Fibroblast of lung (primary cell): Measurements from ENCODE around the gene KDM1A. TPM values are rescaled to one million over a fixed set of nuclear protein-coding genes. Genes with fewer than 3 reads are reported as not detected.
"Not testable (repeated sequence)": the region's sequence is repeated elsewhere in the genome, so short reads cannot be mapped to it uniquely, and the experiment has no call there.

Source experiments
- DNase-seq, 2 donors: peaks; one replicate each; pipeline versions ENCODE4 v3.0.0 to v3.0.0-alpha.2; 2010; ENCODE audit warnings: low read depth in 2 of 2
- H2AFZ ChIP-seq: 2 replicates; pipeline ENCODE4 v1.5.1; 2012; ENCODE audit warnings: low read length, control low read depth, inconsistent platforms
- H3K27ac ChIP-seq: 2 replicates; pipeline ENCODE4 v1.5.1; 2011; ENCODE audit warnings: low read length, control low read depth; ENCODE audit not compliant: insufficient read depth
- H3K27me3 ChIP-seq: 2 replicates; pipeline ENCODE4 v1.5.1; 2011; ENCODE audit warnings: mild to moderate bottlenecking, low read length; ENCODE audit not compliant: control insufficient read depth, insufficient read depth
- H3K36me3 ChIP-seq: 2 replicates; pipeline ENCODE4 v1.5.1; 2011; ENCODE audit warnings: low read length; ENCODE audit not compliant: control insufficient read depth, insufficient read depth
- H3K4me1 ChIP-seq: 2 replicates; pipeline ENCODE4 v1.5.1; 2011; ENCODE audit warnings: low read length; ENCODE audit not compliant: control insufficient read depth, insufficient read depth; ENCODE audit errors: extremely low read depth
- H3K4me2 ChIP-seq: 2 replicates; pipeline ENCODE4 v1.5.1; 2011; ENCODE audit warnings: low read length, control low read depth; ENCODE audit not compliant: insufficient read depth; ENCODE audit errors: extremely low read depth
- H3K4me3 ChIP-seq, 4 experiments: fragments of 200-600 bp in 1 of 4; sonication (generic) in 1 of 4; replicated peaks in 1 of 4; 2 replicates each; pipeline ENCODE4 v1.5.1; 2011 to 2016; ENCODE audit warnings: low read length in 4 of 4, low read depth in 3 of 4, mild to moderate bottlenecking in 3 of 4, control low read depth in 2 of 4, inconsistent platforms in 1 of 4, mixed read lengths in 1 of 4; ENCODE audit not compliant: insufficient read depth in 1 of 4; ENCODE audit errors: control extremely low read depth in 1 of 4
- H3K79me2 ChIP-seq: 2 replicates; pipeline ENCODE4 v1.5.1; 2012; ENCODE audit warnings: mild to moderate bottlenecking, low read length, inconsistent platforms; ENCODE audit not compliant: control insufficient read depth, insufficient read depth
- H3K9ac ChIP-seq: 2 replicates; pipeline ENCODE4 v1.5.1; 2011; ENCODE audit warnings: mild to moderate bottlenecking, low read length, control low read depth; ENCODE audit not compliant: insufficient read depth
- H3K9me3 ChIP-seq: 2 replicates; pipeline ENCODE4 v1.5.1; 2012; ENCODE audit warnings: low read depth, low read length; ENCODE audit not compliant: control insufficient read depth, insufficient read depth
- H4K20me1 ChIP-seq: 2 replicates; pipeline ENCODE4 v1.5.1; 2011; ENCODE audit warnings: low read length; ENCODE audit not compliant: control insufficient read depth, insufficient read depth; ENCODE audit errors: extremely low read depth
- CTCF ChIP-seq, 2 donors: IDR thresholded peaks in 1 of 2; conservative IDR thresholded peaks in 1 of 2; 1 replicate in 1 of 2; 2 replicates in 1 of 2; pipeline ENCODE4 v1.5.1; 2011 to 2012; ENCODE audit warnings: low read length in 2 of 2, control low read depth in 1 of 2, inconsistent platforms in 1 of 2, low read depth in 1 of 2, mild to moderate bottlenecking in 1 of 2
- EZH2 ChIP-seq: IDR thresholded peaks from 2 replicates; pipeline ENCODE4 v1.5.1; 2012; ENCODE audit warnings: low read length, control low read depth, mild to moderate bottlenecking; ENCODE audit errors: missing control alignments
- polyA plus RNA-seq, 2 donors: library from polyadenylated mRNA; depleted of rRNA in 1 of 2; stranded (reverse) in 1 of 2; unstranded in 1 of 2; fragments of >200 nt; gene quantifications; 2 replicates each; pipeline ENCODE4 v1.2.1, GENCODE V29; 2011 to 2012; ENCODE audit warnings: missing spikeins in 1 of 2
- total RNA-seq: library from RNA; depleted of rRNA; stranded (reverse); fragments of >200 nt; gene quantifications from 2 replicates; pipeline ENCODE4 v1.2.1, GENCODE V29; 2014

The KDM1A gene
- total and polyA plus RNA-seq, 2 donors (not counting 1 experiment from before 2014, with no cell fraction given), result 72.0 to 72.4 TPM

GRCh38 chr1:23007106-23007505 is 12.2 kb upstream of the KDM1A start:
- no peaks in the 10 kb centered on the region for H3K79me2 ChIP-seq
- no peak overlapping the region for H3K27ac ChIP-seq
- TF ChIP-seq CTCF (conservative IDR thresholded peaks at IDR 0.05 in 1 of 2, IDR thresholded peaks at IDR 0.05 in 1 of 2; ENCODE audit: low read depth in 1 of 2, low read length in 2 of 2) (no peak), EZH2 (no peak)
- H3K4me1 ChIP-seq, result no peaks in the 10 kb centered on the region
- no peak overlapping the region for H3K9ac ChIP-seq
- H3K27me3 ChIP-seq, result peaks cover 3% of the 10 kb centered on the region
- no peak overlapping the region for H3K4me3 ChIP-seq
- no peaks in the 10 kb centered on the region for H4K20me1 ChIP-seq
- no peaks in the 10 kb centered on the region for H3K36me3 ChIP-seq
- no peak overlapping the region for H3K4me2 ChIP-seq
- DNase-seq, result no peak
- H3K9me3 ChIP-seq, result no peaks in the 10 kb centered on the region
- no peak overlapping the region for H2AFZ ChIP-seq

GRCh38 chr1:23008901-23009300 is 10.4 kb upstream of the KDM1A start:
- no peaks in the 10 kb centered on the region for H4K20me1 ChIP-seq
- no peak for TF ChIP-seq EZH2
- TF ChIP-seq CTCF (conservative IDR thresholded peaks at IDR 0.05 in 1 of 2, IDR thresholded peaks at IDR 0.05 in 1 of 2; ENCODE audit: low read depth in 1 of 2, low read length in 2 of 2), result no peak
- H3K4me3 ChIP-seq, result no peak overlapping the region
- no peaks in the 10 kb centered on the region for H3K79me2 ChIP-seq
- no peak overlapping the region for H3K27ac ChIP-seq
- H3K36me3 ChIP-seq, result no peaks in the 10 kb centered on the region
- no peak overlapping the region for H3K9ac ChIP-seq
- H3K4me1 ChIP-seq, result no peaks in the 10 kb centered on the region
- H3K4me2 ChIP-seq, result no peak overlapping the region
- no peaks in the 10 kb centered on the region for H3K27me3 ChIP-seq
- no peak for DNase-seq
- no peak overlapping the region for H2AFZ ChIP-seq
- H3K9me3 ChIP-seq, result no peaks in the 10 kb centered on the region

DNA sequence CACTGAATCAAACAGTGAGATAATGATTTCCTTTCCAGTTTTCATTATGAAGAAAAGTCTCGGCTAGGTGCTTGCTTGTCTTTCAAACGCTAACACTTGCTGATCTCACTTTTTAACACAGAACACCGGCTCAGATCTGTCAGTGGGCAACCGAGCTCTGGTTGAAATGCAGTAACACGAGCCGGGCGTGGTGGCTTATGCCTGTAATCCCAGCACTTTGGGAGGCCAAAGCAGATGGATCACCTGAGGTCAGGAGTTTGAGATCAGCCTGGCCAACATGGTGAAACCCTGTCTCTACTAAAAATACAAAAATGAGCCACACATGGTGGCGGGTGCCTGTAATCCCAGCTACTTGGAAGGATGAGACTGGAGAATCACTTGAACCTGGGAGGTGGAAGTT is 9.2 kb upstream of the KDM1A start:
- not testable (repeated sequence) for H4K20me1 ChIP-seq, DNase-seq, H3K9me3 ChIP-seq, H2AFZ ChIP-seq, H3K4me2 ChIP-seq, H3K9ac ChIP-seq, H3K4me3 ChIP-seq, H3K4me1 ChIP-seq, H3K27me3 ChIP-seq, H3K27ac ChIP-seq, H3K79me2 ChIP-seq, H3K36me3 ChIP-seq
